ENCODE data around the gene ZNF469.

- TF ChIP-seq CTCF (optimal IDR thresholded peaks at IDR 0.05 in 1 of 3, IDR thresholded peaks at IDR 0.05 in 1 of 3, conservative IDR thresholded peaks at IDR 0.05 in 1 of 3; ENCODE audit: extremely low read depth in 1 of 3, insufficient read depth in 2 of 3, low read length in 3 of 3) = no peak
- TF ChIP-seq EZH2 (IDR thresholded peaks at IDR 0.05; ENCODE audit: low read length) = no peak
Measured at GRCh38 chr16:88416686-88417085, 33.9 kb downstream of the ZNF469 start.
